Peyer's patch (tissue), 4 donors: ENCODE results near the gene CD81.

Experiments used
- POLR2A ChIP-seq, 2 donors: fragments of 450-650 bp; IDR thresholded peaks; one replicate each; pipeline ENCODE4 v1.5.1; 2017; ENCODE audit warnings: antibody characterized with exemption in 2 of 2, mild to moderate bottlenecking in 2 of 2, moderate library complexity in 2 of 2
- TF ChIP-seq, protein P1 (sequence below), 6 experiments: fragments of 450-650 bp in 4 of 6; fragments of 200-600 bp in 2 of 6; sonication (generic) in 1 of 6; IDR thresholded peaks; one replicate each; pipeline ENCODE4 v1.5.1; 2017 to 2019; ENCODE audit warnings: antibody characterized with exemption in 6 of 6, mild to moderate bottlenecking in 3 of 6, moderate library complexity in 1 of 6

DNA sequence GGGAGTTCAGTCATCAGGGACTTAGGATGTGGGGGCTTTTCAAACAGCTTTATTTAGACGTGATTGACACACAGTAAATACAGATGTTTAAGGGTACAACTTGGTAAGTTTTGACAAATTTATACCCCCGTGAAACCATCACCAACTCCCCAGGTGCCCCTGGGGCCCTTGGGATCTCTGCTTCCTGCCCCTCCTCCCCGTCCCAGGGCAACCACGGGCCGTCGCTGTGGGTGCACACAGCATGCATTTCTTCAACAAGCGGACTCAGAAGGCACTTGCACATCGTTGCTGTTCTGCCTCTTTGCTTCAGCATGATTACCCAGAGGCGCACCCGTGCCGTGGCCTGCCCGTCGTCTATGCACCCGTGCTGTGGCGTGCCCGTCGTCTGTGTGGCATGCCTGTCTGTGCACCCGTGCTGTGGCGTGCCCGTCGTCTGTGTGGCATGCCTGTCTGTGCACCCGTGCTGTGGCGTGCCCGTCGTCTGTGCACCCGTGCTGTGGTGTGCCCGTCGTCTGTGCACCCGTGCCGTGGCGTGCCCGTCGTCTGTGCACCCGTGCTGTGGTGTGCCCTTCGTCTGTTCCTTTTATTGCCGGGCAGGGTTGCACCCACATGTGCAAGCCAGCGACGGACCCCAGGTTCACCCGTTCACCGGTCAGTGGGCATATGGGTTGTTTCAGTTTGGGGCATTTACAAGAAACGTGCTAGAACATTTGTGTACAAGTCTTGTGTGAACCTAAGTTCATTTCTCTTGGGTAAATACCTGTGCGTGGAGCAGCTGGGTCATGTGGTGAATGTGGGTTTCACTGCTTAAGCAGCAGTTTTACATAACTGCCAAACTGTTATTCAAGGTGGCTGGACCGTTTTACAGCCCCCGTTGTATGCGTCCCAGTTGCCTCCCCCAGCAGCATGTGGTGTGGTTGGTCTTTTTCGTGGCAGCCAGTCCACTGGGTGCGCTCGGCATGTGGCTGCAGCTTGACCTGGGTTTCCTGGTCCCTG is 8.3 kb downstream of the CD81 start:
- TF ChIP-seq, protein P1, sequence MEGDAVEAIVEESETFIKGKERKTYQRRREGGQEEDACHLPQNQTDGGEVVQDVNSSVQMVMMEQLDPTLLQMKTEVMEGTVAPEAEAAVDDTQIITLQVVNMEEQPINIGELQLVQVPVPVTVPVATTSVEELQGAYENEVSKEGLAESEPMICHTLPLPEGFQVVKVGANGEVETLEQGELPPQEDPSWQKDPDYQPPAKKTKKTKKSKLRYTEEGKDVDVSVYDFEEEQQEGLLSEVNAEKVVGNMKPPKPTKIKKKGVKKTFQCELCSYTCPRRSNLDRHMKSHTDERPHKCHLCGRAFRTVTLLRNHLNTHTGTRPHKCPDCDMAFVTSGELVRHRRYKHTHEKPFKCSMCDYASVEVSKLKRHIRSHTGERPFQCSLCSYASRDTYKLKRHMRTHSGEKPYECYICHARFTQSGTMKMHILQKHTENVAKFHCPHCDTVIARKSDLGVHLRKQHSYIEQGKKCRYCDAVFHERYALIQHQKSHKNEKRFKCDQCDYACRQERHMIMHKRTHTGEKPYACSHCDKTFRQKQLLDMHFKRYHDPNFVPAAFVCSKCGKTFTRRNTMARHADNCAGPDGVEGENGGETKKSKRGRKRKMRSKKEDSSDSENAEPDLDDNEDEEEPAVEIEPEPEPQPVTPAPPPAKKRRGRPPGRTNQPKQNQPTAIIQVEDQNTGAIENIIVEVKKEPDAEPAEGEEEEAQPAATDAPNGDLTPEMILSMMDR (IDR thresholded peaks at IDR 0.05), result no peak
- no peak for TF ChIP-seq POLR2A (IDR thresholded peaks at IDR 0.05)
